Activated T-cell treated with anti-CD3 and anti-CD28 coated beads, Interleukin-2, amount 50 U/mL, for 72 hours (primary cell): ENCODE measurements around the gene KLHDC7B. TPM values are rescaled to one million over a fixed set of nuclear protein-coding genes. Genes with fewer than 3 reads are reported as not detected.
A peak's percentile ranks its signal among the peaks of the same experiment; 100 is the strongest.

Experiments
- ATAC-seq, 2 donors: fragments of 150-1000 bp; cut with Tn5 transposase; replicated peaks in 1 of 2; 2 replicates each; pipeline ENCODE4 v1.10.0; 2021; ENCODE audit warnings: moderate library complexity in 2 of 2, mild to moderate bottlenecking in 1 of 2
- DNase-seq, 2 donors: peaks; one replicate each; pipeline ENCODE4 v3.0.0; 2021 to 2022; ENCODE audit warnings: mixed read lengths in 1 of 2
- H3K27ac Mint-ChIP-seq: one replicate; pipeline ENCODE4 v1.8.0; 2022; ENCODE audit warnings: mild to moderate bottlenecking, moderate library complexity, mixed read lengths
- H3K27me3 Mint-ChIP-seq: one replicate; pipeline ENCODE4 v1.8.0; 2022; ENCODE audit warnings: low read depth, mixed read lengths
- H3K36me3 Mint-ChIP-seq, 2 donors: one replicate each; pipeline ENCODE4 v1.8.0; 2022; ENCODE audit warnings: mixed read lengths in 2 of 2, mild to moderate bottlenecking in 1 of 2; ENCODE audit not compliant: insufficient read depth in 2 of 2
- H3K4me1 Mint-ChIP-seq: one replicate; pipeline ENCODE4 v1.8.0; 2022; ENCODE audit warnings: low read depth, mixed read lengths
- H3K4me3 Mint-ChIP-seq, 2 donors: one replicate each; pipeline ENCODE4 v1.8.0; 2022; ENCODE audit warnings: mild to moderate bottlenecking in 2 of 2, mixed read lengths in 2 of 2, moderate library complexity in 2 of 2
- H3K9me3 Mint-ChIP-seq, 2 donors: one replicate each; pipeline ENCODE4 v1.8.0; 2022; ENCODE audit warnings: mixed read lengths in 2 of 2
- total RNA-seq, 2 donors: library from RNA; stranded (reverse); gene quantifications; one replicate each; pipeline ENCODE4 v1.2.3, GENCODE V29; 2022

The KLHDC7B gene
- total RNA-seq, 2 donors from 2014 or later: 45.5 to 49.1 TPM

- ATAC-seq (no peak), DNase-seq (no peak)
- H3K27me3 Mint-ChIP-seq: no peaks in the 10 kb centered on the region
- no peak overlapping the region for H3K4me3 Mint-ChIP-seq
- H3K9me3 Mint-ChIP-seq: no peaks in the 10 kb centered on the region
- H3K4me1 Mint-ChIP-seq: no peaks in the 10 kb centered on the region
- no peak overlapping the region for H3K27ac Mint-ChIP-seq
- peaks cover 0 to 3% of the 10 kb centered on the region in 2 donors for H3K36me3 Mint-ChIP-seq
Measured at GRCh38 chr22:50569896-50570535, 24.3 kb downstream of the KLHDC7B start.

GRCh38 chr22:50570861-50571260 is 25.2 kb downstream of the KLHDC7B start:
- no peaks in the 10 kb centered on the region for H3K9me3 Mint-ChIP-seq
- no peak for ATAC-seq
- H3K4me1 Mint-ChIP-seq: no peaks in the 10 kb centered on the region
- DNase-seq: no peak
- H3K36me3 Mint-ChIP-seq: peaks cover 0 to 5% of the 10 kb centered on the region in 2 donors
- H3K27me3 Mint-ChIP-seq: no peaks in the 10 kb centered on the region
- H3K4me3 Mint-ChIP-seq: no peak overlapping the region
- H3K27ac Mint-ChIP-seq: no peak overlapping the region

GRCh38 chr22:50571264-50572175 is 25.8 kb downstream of the KLHDC7B start:
- ATAC-seq (no peak), DNase-seq (no peak)
- H3K9me3 Mint-ChIP-seq: no peaks in the 10 kb centered on the region
- no peaks in the 10 kb centered on the region for H3K4me1 Mint-ChIP-seq
- peaks cover 0 to 5% of the 10 kb centered on the region in 2 donors for H3K36me3 Mint-ChIP-seq
- no peaks in the 10 kb centered on the region for H3K27me3 Mint-ChIP-seq
- no peak overlapping the region for H3K4me3 Mint-ChIP-seq
- no peak overlapping the region for H3K27ac Mint-ChIP-seq

- no peaks in the 10 kb centered on the region for H3K9me3 Mint-ChIP-seq
- DNase-seq: no peak
- H3K4me3 Mint-ChIP-seq: no peak overlapping the region
- ATAC-seq: no peak
- H3K27ac Mint-ChIP-seq: no peak overlapping the region
- peaks cover 0 to 8% of the 10 kb centered on the region in 2 donors for H3K36me3 Mint-ChIP-seq
- H3K4me1 Mint-ChIP-seq: no peaks in the 10 kb centered on the region
- no peaks in the 10 kb centered on the region for H3K27me3 Mint-ChIP-seq
Measured at GRCh38 chr22:50572965-50573364, 27.3 kb downstream of the KLHDC7B start.

DNA sequence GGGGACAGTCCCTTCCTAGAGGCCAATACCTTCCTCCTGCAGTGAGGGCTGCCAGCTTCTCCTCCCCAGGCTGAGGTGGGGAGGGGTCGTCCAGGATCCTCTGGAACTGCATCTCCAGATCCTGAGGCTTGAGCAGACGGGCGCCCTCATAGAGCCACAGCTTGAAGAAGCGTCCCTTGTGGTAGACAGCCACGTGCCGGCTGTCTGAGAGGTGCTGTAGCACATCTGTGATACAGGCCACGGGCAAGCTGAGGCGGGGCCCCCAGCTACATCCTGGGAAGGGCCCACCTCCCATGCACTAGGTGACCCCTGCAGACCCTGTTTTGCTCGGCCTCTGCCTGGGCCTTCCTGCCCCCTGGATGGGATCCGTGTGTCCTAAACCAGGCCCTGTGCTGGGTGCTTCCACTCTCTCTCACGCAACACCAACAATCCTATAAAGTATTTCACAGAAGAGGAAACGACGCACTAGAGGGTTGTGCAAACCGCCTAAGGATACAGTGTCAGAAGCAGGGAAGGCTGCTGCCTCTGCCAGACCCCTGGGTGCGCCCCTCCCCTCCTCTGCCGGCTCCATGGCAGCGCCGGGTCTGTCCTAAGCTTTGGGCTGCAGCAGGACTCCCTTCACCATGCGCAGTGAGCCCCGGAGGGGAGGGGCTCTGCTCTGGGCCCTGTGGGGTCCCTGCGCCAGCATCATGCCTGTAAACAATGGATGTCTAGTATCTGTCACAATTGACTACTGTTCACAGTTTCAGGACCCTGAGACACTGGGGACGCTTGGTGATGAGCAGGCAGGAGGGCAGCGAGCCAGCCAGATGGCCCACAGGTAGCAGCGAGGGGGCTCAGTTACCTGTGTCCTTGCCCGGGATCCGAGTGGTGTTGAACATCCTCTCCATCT is 28.0 kb downstream of the KLHDC7B start:
- no peak overlapping the region for H3K27ac Mint-ChIP-seq
- no peaks in the 10 kb centered on the region for H3K4me1 Mint-ChIP-seq
- no peak overlapping the region for H3K4me3 Mint-ChIP-seq
- H3K36me3 Mint-ChIP-seq: peaks cover 0 to 8% of the 10 kb centered on the region in 2 donors
- no peaks in the 10 kb centered on the region for H3K9me3 Mint-ChIP-seq
- no peaks in the 10 kb centered on the region for H3K27me3 Mint-ChIP-seq
- ATAC-seq: no peak
- no peak for DNase-seq

- ATAC-seq (no peak), DNase-seq (no peak)
- Mint-ChIP-seq H3K4me3 (no peak overlapping the region), H3K4me1 (peaks cover 1% of the 10 kb centered on the region), H3K27me3 (no peaks in the 10 kb centered on the region), H3K27ac (no peak overlapping the region), H3K9me3 (no peaks in the 10 kb centered on the region), H3K36me3 (peaks cover under 1 to 8% of the 10 kb centered on the region in 2 donors)
Measured at GRCh38 chr22:50574383-50574755, 28.7 kb downstream of the KLHDC7B start.

DNA sequence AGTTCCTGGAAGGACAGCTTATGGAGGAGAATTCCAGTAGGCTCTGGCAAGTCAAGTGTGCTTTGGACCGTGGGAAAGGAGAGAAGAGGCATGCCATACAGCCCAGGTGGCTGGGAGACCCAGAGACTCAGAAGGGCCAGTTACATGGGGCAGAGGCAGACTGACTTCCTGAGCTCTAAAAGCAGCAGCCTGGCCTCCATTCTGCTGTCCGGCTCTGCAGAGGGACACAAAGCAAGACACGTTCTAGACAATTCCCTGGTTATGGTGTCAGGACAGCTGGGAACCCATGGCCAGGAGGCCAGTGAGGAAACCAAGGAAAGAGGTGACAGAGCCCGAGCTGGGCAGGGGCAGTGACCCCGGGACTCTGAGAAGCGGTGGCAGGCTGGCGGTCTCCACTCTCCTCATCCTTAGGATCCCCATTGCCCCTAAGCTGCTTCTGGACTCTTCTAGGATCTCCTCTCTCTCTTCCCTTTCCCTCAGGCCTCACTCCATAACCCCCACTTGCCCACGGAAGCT is 29.8 kb downstream of the KLHDC7B start:
- Mint-ChIP-seq H3K36me3 (peaks cover 5 to 15% of the 10 kb centered on the region in 2 donors), H3K27ac (no peak overlapping the region), H3K4me3 (no peak overlapping the region), H3K4me1 (peaks cover 12% of the 10 kb centered on the region), H3K27me3 (no peaks in the 10 kb centered on the region), H3K9me3 (no peaks in the 10 kb centered on the region)
- ATAC-seq (no peak), DNase-seq (no peak)

DNA sequence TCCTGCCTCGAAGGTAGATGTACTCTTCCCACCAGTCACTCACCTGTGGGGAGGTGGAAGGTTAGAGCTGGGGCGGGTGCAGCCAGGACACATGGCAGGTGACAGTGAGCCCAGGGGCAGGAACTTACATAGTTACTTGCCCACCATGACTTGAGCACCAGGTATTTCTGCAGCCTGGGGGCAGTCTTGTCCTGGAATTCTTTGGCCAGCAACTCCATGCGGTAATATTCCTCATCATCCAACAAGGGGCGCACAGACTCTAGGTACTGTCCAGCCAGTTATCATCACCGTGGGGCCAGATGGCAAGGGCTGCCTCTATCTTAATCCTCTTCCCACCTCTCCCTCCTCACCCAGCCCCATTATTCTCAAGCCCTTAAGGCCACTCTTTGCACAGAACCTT is 30.4 kb downstream of the KLHDC7B start:
- DNase-seq: no peak
- Mint-ChIP-seq H3K36me3 (peaks cover 5 to 15% of the 10 kb centered on the region in 2 donors), H3K4me3 (no peak overlapping the region), H3K27ac (no peak overlapping the region), H3K4me1 (peaks cover 18% of the 10 kb centered on the region), H3K9me3 (no peaks in the 10 kb centered on the region), H3K27me3 (no peaks in the 10 kb centered on the region)
- no peak for ATAC-seq

- no peaks in the 10 kb centered on the region for H3K9me3 Mint-ChIP-seq
- peaks cover 5 to 13% of the 10 kb centered on the region in 2 donors for H3K36me3 Mint-ChIP-seq
- peaks cover 27% of the 10 kb centered on the region for H3K4me1 Mint-ChIP-seq
- no peak overlapping the region for H3K27ac Mint-ChIP-seq
- ATAC-seq (no peak), DNase-seq (no peak)
- H3K27me3 Mint-ChIP-seq: no peaks in the 10 kb centered on the region
- H3K4me3 Mint-ChIP-seq: peak overlapping the region in 1 of 2 donors; percentile 8
Measured at GRCh38 chr22:50576806-50577696, 31.4 kb downstream of the KLHDC7B start.

DNA sequence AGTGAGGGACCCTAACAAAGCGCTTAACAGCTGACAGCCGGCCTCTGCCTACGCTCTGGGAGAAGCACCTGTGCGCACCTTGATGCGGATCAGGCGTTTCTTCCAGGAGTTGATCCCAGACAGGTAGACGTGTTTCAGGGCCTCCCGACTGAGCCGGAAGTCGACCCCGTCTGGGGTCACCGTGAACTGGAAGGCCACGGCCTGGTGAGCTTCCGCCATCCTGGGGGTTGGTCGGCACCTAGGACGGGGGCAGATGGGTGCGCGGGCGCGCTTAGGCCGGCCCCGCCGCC is 31.9 kb downstream of the KLHDC7B start:
- peaks cover 5 to 12% of the 10 kb centered on the region in 2 donors for H3K36me3 Mint-ChIP-seq
- H3K4me3 Mint-ChIP-seq: peak overlapping the region in 1 of 2 donors; percentile 8
- no peak for ATAC-seq
- no peaks in the 10 kb centered on the region for H3K9me3 Mint-ChIP-seq
- no peaks in the 10 kb centered on the region for H3K27me3 Mint-ChIP-seq
- no peak overlapping the region for H3K27ac Mint-ChIP-seq
- no peak for DNase-seq
- peaks cover 27% of the 10 kb centered on the region for H3K4me1 Mint-ChIP-seq

GRCh38 chr22:50577987-50578775 is 32.5 kb downstream of the KLHDC7B start, which contains the start of gene CPT1B:
Gene CPT1B (minus strand): TSS chr22:50578427. CDS start chr22:50577915, 512 bp downstream.
- ATAC-seq (no peak), DNase-seq (no peak)
- H3K27me3 Mint-ChIP-seq: no peaks in the 10 kb centered on the region
- peaks cover 5 to 12% of the 10 kb centered on the region in 2 donors for H3K36me3 Mint-ChIP-seq
- peak within 1 kb of the TSS in 1 of 2 donors; percentile 32 for H3K4me3 Mint-ChIP-seq
- no peak within 1 kb of the TSS for H3K27ac Mint-ChIP-seq
- no peaks in the 10 kb centered on the region for H3K9me3 Mint-ChIP-seq
- peaks cover 27% of the 10 kb centered on the region for H3K4me1 Mint-ChIP-seq
